ENCODE data around the gene CATSPERB.
"Not testable (repeated sequence)": the region's sequence is repeated elsewhere in the genome, so short reads cannot be mapped to it uniquely, and the experiment has no call there.

The CATSPERB gene

GRCh38 chr14:91667101-91667500 lies 64.8 kb downstream of the CATSPERB start:
- DNase-seq = not testable (repeated sequence)

DNA sequence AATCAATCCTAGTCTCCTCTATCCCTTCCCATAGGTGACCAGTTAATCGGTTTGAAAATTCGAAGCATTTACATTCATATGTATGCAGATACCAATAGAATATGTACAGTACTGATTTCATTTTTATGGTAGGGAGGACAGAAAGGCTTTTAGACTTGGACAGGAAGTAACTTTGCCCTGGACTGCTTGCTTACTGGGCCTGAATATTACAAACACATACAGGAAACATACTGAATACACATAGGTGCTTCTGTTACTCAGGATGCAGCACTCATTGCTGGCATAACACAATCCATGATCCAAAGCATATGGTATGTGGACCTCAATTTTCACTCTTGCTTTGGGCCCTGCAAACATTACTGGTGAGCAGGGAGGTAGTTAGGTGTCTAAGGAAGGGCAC lies 71.1 kb downstream of the CATSPERB start:
- no peak for DNase-seq

DNA sequence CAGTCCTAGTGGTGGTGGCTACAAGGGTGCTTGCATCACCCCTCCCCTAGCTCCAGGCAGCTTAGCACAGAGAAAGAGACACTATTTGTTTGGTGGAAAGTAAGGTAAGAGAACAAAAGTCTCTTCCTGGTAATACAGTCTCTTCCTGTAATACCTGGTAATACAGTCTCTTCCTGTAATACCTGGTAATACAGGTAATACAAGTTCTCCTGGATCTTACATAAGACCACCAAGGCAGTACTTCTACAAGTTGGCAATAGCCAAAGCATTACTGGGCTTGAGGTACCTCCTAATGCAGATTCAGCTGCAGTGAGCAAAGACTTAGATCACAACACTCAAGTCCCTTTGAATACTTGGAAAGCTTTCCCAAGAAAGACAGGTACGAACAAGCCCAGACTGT lies 77.0 kb downstream of the CATSPERB start:
- DNase-seq = no peak

DNA sequence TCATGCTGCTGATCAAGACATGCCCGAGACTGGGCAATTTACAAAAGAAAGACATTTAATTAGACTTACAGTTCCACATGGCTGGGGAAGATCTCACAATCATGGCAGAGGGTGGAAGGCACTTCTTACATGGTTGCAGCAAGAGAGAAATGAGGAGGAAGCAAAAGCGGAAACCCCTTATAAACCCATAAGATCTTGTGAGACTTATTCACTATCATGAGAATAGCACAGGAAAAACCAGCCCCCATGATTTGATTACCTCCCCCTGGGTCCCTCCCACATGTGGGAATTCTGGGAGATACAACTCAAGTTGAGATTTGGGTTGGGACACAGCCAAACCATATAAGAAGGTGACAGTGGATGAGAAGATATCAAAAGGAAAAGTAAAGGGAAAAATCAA lies 78.4 kb downstream of the CATSPERB start:
- DNase-seq = no peak

- peak; percentile 15 for DNase-seq
Observed at GRCh38 chr14:91649930-91650329, 82.0 kb downstream of the CATSPERB start.

DNA sequence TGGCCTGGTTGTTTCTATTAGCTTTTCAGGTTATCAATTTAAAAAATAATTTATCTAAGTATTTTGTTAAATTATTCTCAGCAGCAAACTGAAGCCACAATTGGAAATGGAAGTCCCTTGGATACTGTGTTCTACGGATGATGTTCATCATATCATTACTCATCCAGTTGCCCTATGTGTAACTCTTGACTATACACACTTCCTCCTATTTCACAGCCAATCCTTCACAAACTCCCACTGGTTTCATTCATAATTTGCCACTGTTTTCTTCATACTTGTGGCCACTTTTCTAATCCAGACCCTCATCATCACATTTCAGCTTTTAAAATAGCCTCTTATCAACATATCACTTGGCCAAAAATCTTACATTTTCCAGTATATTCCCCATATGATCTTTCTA lies 84.0 kb downstream of the CATSPERB start:
- no peak for DNase-seq

GRCh38 chr14:91636604-91637003 lies 95.3 kb downstream of the CATSPERB start:
- DNase-seq = no peak

- DNase-seq = no peak
Observed at GRCh38 chr14:91624757-91625156, 107.1 kb downstream of the CATSPERB start.

- DNase-seq = no peak
Observed at GRCh38 chr14:91614187-91614586, 117.7 kb downstream of the CATSPERB start.

DNA sequence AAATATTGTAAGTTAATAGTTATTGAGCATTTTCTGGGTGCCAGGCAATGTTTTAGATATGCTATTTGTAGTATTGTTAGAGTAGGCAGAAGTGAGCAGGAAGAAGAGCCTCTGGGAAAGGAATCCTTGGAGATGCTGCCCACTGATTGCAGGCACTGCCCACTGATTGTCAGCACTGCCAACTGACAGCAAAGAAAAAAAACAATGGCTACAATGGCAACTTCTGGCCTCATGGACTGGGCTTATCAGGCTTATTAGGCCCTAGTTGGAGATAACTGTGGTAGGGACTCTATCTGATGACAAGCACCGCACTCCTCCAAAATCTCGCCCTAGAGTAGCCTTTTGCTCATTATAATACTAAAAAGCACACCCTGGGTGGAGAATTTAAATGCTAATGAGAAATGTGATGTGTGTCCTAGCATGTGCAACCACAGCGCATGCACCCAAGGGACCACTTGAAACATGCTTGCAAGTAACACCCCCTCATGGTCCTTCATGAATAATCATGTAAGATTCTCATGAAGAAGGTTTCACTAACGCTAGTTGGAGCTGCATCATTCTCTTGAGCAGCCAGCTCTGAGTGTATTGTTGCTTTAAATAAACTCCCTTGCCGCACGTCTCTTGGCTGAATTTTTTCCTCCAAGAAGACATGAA lies 118.3 kb downstream of the CATSPERB start:
- no peak for DNase-seq

- DNase-seq = no peak
Observed at GRCh38 chr14:91611528-91611927, 120.4 kb downstream of the CATSPERB start.

- DNase-seq = no peak
Observed at GRCh38 chr14:91609161-91609560, 122.7 kb downstream of the CATSPERB start.

DNA sequence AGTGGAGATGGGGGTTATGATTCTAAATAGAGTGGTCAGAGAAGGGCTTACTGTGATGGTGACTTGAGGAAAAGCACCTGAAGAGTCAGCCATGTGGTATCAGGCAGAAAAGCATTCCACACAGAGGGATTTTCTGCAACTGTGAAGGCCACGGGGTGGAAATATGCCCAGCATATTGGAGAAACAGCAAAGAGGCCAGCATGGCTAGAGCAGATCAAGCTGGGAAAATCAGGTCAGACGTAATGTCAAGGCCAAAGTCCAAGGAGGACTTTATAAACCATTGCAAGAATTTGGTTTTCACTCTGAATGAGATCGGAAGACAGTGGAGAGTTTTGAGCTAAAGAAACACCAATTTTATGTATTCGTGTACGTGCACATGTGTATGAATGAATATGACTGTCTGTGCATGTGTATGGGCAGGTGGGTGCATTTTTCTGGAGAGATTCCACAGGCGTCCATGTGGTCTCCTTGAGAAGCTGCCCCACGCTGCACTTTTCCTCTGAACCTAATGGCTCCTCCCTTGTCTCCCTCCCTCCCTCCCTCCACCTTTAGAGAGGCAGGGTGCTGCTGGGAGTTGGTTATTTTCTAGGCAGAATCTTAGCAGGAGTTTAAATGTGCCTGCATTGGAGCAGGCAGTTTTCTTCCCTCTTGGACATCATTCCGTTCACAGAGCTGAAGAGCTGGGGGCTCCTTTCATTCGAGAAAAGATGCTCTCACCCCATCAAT lies 124.4 kb downstream of the CATSPERB start:
- DNase-seq = no peak

DNA sequence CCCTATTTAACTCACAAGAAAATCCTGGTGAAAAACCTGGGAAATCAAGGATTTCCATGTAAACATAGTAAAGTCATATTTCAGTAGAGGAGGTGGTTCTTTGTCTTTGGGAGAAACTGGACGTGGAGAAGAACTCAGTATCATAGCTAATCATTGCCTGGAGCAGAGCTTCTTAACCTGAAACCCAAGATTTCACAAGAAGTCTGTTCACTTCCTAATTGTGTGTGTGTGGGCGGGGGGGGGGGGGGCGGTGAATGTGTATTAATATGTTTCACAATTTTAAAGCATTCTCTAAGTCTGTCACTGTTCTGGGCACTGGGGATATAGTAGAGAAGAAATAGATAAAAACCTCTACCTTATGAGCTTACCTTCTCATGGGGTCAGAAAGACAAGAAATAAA lies 125.0 kb downstream of the CATSPERB start:
- DNase-seq = no peak

- DNase-seq = not testable (repeated sequence)
Observed at GRCh38 chr14:91604611-91605010, 127.3 kb downstream of the CATSPERB start.

- DNase-seq = no peak
Observed at GRCh38 chr14:91599994-91600393, 131.9 kb downstream of the CATSPERB start.

GRCh38 chr14:91595736-91596135 lies 136.2 kb downstream of the CATSPERB start:
- no peak for DNase-seq

GRCh38 chr14:91593957-91594356 lies 137.9 kb downstream of the CATSPERB start:
- DNase-seq = not testable (repeated sequence)

DNA sequence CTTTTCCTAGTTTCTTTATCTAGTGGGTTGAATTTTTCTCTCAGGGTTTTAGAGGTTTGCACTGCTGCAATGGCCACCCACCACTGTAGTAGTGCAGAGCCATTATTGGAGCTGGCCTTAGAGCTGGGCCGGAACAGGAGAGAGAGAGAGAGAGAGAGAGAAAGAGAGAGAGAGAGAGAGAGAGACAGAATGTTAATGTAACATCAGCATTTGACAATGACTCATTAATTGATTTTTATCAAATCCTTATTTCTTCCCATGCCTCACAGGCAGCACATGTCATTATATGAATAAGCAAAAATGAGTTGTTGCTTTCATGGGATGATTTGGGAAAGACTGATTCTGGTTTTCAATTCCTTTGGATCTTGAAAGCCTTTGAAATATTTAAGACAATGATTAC lies 145.5 kb downstream of the CATSPERB start:
- no peak for DNase-seq

GRCh38 chr14:91585856-91586255 lies 146.0 kb downstream of the CATSPERB start:
- no peak for DNase-seq

- no peak for DNase-seq
Observed at GRCh38 chr14:91582761-91583160, 149.1 kb downstream of the CATSPERB start.

- no peak for DNase-seq
Observed at GRCh38 chr14:91580876-91581577, 150.9 kb downstream of the CATSPERB start.

GRCh38 chr14:91577632-91578233 lies 154.2 kb downstream of the CATSPERB start:
- DNase-seq = no peak

Data from activated CD4-positive, alpha-beta T cell treated with anti-CD3 and anti-CD28 coated beads, Interleukin-2, Interleukin-6, amounts not matched to agents 100 ng/mL and 50 ng/mL, durations not matched to agents 16 hours and 8 hours (primary cell).